Glomerular visceral epithelial cell (primary cell): ENCODE results near the gene RBP2.

ENCODE experiments used
- DNase-seq: peaks from one replicate; pipeline ENCODE4 v3.0.0-alpha.2; 2016; ENCODE audit errors: extremely low spot score

Gene RBP2

DNA sequence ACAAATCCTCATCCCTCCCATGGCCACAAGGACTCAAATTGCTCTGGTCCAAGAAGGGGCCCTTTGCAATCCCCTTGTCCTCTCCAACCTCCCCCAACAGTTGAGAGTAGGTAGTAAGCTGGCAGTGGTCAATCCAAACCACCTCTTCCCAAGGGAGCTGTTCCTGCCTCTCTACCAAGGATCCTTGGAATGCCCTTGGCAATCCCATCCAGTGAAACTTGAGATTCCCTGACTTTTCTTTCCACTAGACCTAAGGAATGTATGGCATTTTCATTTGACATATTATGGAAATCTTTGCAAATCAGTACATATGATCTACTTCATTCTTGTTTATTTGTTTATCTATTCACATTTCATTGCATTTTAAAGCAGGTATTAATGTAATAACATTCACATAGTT, 4.8 kb upstream of the RBP2 start:
- no peak for DNase-seq

DNA sequence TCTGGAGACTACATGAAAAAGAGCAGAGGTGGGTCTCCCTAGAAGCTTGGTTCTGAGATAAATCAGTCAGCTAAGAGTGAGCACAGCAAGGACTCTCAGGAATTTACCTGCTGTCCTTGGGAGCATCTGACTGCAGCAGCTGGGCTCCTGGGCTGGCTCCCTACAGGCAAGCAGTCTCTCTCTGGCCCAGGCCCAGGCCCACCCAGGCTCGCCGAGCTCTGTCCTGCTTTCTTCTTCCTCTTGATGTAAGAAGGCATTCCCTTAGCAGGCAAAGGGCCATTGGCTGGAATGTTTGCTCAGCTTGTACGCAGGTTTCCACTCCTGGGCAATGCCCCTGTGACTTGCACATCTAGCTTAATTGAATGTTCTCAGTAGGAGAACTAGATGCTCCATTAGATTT, 4.3 kb upstream of the RBP2 start:
- no peak for DNase-seq

DNA sequence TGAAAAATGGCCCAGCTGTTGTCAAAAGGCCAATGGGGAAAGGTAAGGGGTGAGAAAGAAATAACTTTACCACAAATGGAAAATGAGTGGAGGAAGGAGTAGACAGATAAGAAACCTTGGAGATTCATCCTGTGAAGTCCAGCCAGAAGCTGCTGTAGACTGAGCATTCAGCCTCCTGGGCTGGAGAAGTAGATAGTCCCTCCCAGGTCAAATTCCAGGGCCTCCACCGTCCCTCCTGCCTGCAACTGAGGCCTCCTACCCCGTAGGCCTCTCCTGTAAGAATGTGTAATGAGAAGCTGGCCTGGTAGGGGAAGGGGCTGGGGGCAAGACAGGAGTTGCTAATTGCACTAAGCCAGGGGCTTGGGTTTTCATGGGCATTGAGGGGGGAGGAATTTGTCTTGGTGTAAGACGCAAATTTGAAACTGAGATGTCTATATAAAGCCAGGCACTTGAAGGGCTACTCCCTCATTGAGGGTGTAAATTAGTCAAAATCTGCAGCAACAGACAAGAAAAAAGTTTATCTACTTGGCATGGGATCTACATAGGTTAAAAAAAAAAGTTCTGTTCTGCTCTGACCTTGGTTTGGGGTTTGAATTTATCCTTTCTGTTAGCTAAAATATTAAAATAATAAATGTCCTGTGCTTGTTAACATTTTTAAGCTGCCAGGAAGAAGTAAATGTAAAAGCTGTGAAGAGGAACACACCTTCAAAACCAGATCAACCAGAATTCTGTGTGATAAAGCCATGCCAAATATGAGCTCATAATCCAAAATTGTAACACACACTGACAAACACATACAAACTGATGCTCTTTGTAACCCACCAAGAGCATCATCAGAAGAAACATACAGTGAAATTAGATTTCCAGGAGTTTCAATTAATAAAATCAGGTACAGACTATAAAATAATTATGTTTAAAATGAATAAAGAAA, 1.7 kb upstream of the RBP2 start:
- DNase-seq, result no peak

DNA sequence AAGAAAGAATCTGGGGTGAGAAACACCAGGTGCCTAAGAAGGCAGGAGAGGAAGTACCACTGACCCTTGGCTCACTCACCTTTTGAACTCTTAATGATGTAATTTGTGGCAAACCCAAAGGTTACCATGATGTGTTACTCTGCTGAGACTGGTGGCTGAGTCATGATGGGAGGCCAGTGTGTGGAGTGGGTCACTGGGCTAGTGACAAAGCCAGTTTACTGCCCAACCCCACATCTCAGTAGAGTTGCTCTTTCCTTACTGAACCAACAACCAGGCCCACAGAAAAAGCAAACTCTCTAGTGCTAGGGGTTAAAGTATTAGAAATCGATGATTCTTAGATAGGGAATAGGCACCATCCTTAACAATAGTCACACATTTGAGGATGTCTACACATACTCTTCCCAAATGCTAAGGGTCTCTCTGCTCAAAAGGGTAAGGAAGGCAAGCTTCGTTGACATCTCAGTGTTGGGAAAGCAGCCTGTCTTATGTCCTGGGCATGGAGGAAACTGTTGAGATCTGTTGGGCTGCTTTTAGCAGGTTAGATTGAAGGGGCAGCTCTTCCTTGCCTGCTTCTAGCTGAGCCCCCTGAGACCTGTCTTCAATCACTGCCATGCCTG, 3.1 kb downstream of the RBP2 start:
- peak; percentile 2 for DNase-seq

DNA sequence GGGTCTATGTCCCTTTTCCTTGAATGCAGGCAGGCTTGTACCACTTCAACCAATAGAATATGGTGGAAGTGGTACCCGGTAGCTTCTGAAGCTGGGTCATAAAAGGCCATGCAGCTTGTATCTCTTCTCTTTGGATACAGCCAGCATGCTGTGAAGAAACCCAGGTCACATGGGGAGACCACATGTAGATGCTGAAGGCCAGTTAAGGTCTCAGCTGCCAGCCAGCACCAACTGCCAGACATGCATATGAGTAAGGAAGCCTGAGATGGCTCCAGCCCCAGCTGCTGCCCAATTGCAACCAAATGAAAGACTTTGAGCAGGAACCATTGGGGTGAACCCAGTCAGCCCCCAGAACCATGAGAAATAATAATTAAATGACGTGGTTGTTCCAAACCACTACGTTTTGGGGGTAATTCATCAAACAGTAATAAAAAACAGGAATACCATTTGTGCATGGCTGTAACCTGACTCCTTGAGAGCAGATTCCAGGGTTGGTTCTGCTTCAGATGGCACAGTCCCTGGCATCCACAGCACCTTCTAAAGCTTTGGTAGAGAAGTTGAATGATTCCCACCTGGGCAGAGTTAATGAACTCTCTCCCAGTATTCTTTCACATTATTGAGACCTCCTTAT, 3.8 kb downstream of the RBP2 start:
- DNase-seq, result peak; percentile 13

DNA sequence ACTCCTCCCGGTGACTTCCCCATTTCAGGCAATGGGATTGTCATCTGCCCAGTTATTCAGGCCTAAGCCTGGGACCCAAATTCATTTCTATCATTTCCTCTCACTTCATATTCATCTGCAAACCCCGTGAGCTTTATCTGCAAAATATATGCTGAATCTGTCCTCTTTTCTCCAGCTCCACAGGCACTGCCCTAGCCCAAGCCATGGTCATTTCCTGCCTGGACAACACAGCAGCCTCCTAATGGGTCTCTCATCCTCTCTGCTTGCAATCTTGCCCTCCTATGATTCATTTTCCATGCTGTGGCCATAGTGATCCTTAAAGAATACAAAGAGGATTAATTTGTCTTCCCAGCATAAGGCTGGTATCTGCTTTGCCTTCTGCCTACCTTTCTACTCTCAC, 6.1 kb downstream of the RBP2 start:
- DNase-seq, result no peak

DNA sequence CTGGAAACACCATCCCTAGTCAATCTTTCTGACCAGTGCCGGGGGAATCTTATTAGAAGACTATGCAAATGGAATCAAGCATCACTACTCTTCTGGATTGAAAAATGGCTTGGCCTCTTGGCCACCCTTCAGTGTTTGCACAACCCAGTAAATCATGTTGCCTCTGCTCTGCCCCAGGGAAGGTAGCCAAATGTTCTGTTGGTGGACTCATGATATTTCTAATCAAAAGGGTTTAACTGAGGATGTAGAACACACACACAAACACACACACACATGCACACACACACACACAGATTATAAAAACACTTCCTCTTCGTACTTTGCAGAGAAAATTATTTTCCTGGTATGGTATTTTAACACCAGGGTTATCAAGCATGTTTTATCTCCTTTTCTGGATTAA, 7.9 kb downstream of the RBP2 start:
- no peak for DNase-seq

DNA sequence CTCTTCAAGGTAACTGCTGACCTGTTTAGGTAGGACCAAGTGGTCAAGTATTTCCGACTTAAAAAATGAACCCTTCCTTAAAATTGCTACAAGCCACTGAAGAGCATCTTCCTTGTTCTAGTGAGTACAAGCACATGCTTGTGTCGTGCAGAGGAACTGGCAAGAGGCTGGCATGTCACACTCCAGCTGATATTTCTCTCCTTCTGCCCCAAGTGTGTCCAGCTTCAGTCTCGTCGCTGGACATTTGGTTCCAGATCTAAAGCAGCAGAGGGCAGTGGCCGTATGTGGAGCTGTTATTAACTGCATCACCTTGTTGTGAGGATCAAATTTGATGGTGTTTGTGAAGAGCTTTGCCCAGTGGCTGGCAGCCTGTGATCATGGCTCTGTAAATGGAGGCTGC, 10.0 kb downstream of the RBP2 start:
- no peak for DNase-seq

DNA sequence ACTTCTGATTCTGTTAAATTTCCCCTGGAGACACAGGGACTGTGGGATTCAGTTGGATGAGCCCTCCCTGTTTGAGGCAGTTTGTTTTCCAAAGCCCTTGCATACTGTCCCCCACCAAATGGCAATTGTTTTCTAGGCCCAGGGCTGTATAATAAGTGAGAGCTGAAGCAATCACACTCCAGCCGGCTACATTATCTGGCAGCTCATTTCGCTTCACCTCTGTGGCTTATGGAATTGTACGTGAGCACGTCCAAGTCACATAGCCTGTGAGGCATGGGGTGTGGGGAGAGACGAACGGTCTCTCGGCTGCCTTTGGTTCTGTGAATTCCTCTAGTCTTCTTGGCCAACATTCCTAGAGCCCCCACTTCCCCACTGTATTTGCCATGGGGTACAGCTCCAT, 10.7 kb downstream of the RBP2 start:
- DNase-seq, result no peak

DNA sequence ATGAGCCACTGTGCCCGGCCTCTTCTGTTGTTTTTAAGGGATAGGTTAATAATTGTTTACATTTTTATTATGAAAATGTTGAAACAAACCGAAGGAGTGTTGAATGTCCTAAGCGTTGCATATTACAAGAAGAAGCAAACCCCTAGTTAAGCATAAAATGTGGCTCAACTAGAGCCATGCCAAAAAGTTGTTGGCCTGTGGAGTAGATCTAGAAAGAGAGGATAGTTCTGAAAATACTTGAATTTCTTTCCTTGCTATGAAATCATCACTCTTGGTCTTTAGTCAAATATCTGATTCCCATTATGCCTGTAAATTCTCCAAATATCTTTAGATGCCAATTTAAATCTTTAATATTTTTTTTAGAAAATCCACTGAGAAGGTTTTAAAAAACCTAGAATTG, 12.8 kb downstream of the RBP2 start:
- DNase-seq, result no peak

DNA sequence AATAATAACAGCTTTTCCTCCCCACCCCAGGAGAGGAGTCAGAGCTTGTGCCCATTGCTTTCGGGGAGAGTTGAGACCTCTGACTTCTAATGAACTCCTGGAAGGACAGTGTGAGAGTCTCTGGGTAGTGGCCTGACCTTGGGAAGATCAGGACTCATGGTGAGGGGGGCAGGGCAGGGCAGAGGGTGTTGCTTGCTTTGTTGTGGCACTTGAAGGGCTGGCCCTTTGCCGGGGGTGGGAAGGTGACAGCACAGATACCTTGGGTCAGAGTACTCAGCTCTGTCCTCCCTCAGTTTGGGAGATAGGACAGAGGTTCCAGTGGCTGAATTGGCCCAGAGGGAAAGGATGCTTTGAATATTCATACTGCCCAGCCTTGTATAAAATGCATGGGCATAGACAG, 15.8 kb downstream of the RBP2 start:
- DNase-seq, result no peak

DNA sequence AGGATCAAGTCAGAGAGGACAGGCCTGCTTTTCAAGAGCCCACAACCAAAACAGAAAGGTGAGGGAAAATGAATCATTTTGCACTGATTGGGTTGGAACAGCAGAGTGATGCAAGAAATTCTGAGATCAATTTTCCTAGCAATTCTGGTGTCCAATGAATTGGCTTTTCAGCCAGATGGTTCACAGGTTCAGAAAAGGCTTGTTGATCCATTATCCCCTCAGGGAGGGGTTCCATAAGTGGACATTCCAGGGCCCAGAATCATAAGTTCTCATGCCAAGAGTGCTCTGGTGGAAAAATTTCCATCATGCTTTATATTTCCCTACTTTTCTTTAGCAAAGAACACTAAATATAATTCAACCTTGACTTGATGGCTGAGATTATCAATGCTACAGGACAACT, 16.2 kb downstream of the RBP2 start:
- no peak for DNase-seq

DNA sequence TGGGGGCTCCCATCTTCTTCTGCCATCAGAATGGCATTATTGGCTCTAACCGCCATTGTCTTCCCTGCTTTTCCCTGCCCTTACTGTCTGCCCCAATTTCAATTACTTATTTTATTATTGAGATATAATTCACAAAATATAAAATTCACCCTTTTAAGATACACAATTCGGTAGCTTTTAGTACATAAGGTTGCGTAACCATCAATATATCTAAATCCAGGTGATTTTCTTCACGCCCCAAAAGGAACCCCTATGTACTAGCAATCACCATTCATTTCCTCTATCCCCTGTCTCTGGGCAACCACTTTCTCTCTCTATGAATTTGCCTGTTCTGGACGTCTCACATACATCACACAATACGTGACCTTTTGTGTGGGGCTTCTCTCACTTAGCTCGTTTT, 18.0 kb downstream of the RBP2 start:
- DNase-seq, result no peak

DNA sequence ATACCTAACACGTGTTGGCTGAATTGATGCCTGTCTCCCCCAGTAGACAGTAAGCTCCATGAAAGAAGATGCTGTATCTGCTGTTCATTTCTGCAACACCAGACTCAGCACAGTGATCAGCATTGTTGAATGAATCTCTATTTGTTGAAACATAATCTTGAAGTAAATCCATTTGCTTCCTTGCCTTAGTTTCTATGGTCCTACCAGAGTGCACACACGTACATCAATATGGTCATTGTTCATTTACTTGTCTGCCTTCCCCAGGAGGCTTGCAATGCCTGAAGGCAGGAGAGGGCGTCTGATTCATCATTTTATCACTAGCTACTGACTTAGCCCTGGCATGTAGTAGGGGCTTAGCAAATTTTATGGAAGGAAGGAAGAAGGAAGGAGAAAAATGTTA, 19.2 kb downstream of the RBP2 start:
- no peak for DNase-seq

DNA sequence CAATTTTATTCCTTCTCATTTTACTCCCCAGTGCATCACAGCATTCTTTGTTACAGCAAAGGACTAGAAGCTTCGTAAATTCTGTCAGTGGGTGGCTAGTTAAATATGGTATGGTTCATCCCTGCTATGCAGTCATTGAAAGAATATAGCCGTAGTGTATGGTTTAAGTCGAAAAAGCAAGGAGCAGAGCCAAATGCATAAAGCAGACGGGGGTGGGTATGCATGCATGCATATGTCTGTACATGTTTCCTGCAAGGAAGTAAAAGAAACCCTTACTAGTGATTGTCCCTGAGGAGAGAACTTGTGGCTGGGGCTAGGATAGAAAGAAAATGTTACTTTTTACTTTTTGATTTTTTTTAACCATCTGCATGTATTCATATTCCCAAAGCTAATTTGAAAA, 19.9 kb downstream of the RBP2 start:
- no peak for DNase-seq

DNA sequence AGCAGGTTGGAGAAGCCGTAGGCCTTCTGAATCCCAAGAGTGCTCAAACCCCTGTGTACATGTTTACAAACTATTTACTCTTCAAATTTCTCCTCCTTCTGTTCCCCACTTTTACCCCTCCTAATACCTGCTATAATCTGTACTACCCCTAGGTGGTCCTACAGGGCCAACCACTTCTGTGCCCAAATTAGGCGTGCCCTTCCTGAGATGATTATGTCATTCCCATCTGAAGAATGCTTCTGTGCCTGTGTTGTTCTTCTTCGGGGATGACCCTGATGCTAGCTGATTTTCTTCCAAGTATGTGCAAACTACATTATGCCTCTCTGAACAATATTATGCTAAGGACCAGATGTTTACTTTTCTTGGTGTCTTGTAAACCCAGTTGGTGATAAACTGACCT, 20.5 kb downstream of the RBP2 start:
- no peak for DNase-seq

DNA sequence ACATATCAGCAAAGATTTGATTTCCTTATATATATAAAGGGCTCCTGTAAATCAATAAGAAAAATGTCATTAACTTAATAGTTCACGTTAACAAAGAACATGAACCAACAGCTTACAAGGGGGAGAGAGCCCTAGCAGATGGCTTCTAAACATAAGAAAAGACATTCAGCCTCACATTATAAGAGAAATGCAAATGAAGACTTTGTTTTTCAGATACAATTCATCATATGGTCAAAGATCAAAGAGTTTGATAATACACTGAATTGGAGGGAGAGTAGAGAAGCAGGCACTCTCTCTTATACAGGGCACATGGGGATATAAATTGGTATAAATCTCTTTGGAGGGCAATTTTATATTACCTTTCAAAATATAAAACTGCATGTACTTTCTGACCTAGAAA, 21.1 kb downstream of the RBP2 start:
- no peak for DNase-seq

DNA sequence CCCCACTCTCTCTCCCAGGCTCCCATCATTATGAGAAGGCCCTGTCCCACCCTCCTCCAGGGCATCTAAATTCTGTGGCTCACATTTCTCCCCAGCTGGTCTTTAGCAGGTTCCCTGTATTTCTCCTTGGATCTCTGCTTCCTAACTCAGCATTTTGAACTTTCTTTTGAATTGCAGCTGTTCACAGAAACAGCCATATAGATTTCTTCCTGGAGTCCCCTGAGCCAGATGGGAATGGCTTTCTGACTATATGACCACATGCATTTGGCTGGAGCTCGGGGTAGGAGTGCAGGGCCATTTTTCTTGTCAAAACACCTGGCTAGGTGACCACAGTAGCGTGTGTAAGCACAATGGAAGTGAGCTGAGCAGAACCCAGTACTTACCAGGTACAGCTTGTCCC, 22.0 kb downstream of the RBP2 start:
- no peak for DNase-seq

DNA sequence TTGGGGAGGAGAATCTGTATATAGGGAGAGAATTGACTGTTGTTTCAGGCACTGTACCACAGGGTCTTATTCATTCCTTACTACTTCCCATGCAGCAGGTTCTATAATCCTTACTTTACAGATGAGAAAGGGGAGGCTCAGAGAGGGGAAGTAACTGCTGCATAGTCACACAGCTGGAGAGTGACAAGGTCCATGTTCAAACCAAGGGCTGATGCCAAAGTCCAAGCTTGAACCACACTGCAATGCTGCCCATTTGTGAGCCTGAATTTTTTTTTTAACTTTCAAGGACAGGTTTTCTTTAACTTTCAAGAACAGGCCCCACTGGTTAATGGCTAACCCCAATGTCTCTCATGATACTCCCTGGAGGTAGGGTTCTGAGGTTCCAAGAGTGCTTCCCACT, 26.2 kb downstream of the RBP2 start:
- no peak for DNase-seq

DNA sequence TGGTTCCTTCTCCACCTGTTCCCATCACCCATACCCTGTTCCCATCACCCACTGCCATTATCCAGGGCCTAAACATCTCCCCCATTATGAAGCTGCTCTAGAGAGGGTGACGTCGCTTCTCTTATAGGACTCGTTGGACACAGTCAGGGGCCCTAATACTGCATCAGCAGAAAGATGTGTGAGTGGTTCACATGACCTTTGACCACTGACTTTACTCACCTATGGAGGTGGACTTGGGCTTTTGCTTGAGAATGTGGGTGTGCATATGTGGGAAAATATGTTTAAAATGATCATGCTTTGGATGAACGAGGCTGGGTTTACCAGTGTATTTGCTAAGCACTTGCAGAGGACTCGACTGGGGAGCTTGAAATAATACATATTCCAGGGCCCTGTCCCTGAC, 26.8 kb downstream of the RBP2 start:
- no peak for DNase-seq

DNA sequence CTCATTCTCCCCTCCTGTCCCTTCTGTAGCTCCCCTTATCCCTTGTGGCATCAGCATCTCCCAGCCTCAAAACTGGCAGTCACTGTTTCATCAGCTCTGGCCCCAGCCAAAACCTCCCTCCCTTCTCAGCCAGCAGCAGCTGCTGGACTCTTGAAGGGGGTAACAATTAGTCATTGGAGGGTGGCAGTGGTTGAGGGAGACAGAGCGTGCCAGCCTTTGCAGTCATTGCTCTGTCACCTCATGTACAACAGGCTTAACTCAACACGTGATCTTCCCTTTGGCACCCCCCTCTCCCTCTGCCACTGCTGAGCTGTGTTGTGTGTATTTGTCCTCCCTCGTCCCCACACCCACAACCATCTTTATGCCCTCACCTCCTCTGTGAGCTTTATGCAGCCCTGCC, 28.2 kb downstream of the RBP2 start:
- DNase-seq, result peak; percentile 25

DNA sequence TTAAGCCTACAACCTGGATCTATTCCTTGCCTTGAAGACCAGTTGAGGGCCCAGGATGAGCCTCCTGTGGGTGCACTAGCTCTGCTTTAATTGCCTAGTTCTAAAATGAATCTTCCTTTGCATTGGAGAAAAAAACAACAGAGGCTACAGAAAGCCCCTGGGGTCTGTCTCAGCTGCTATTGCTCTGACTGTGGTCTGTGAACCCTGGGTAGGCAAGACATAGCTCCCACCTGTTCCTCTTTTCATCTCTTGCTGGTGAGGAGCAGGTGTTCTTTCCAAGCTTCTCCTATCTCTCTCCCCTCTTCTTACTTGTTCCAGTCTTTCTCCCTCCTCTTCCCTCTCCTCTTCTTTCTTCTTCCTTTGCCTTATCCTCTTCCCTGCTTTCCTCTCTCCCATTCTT, 28.8 kb downstream of the RBP2 start:
- DNase-seq, result no peak

DNA sequence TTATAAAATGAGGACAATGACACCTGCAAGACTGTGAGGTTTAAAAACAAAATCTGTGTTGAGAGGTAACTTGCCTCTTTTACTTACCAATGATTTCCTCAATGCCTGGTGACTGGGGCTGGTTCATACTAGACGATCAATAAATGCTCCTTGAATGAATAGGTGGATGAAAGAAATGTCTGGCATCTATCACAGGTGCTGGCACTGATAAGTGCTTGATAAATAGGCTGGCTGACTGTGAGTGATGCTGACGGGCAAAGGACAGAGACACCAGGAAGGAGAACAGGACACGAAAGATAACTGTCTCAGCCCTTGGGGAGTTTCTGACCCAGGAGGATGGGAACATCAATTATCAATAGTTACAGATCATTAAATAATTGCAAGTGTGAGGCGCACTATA, 31.9 kb downstream of the RBP2 start:
- no peak for DNase-seq
